IMR-90 (cell line): ENCODE results near the gene MAFB. TPM values are rescaled to one million over a fixed set of nuclear protein-coding genes. Genes with fewer than 3 reads are reported as not detected.

Source experiments
- ATAC-seq: fragments of 200-7000 bp; cut with Tn5 transposase; 2 replicates; pipeline ENCODE4 v1.9.1; 2020; ENCODE audit warnings: low read depth, mild to moderate bottlenecking, moderate library complexity
- BruUV-seq: library from RNA; stranded (reverse); fragments of 400-500 nt; replicated peaks from 2 replicates; lab custom pipeline; 2021; lab: Mats Ljungman, UMichigan
- CTCF ChIA-PET: fragments of 300-600 bp; formaldehyde crosslinking; extraction: SDS; loops from one replicate; lab custom pipeline; 2021; ENCODE audit warnings: antibody characterized with exemption; lab: Yijun Ruan, JAX
- POLR2A ChIA-PET: fragments of 300-600 bp; sonication (Branson Sonifier 250); formaldehyde crosslinking; loops from one replicate; lab custom pipeline; 2022; ENCODE audit warnings: antibody characterized with exemption; ENCODE audit not compliant: unreplicated experiment; lab: Charles Lee
- DNase-seq: peaks from one replicate; pipeline ENCODE4 v3.0.0; 2013
- H2AFZ ChIP-seq: replicated peaks from 2 replicates; pipeline ENCODE3; 2013; ENCODE audit warnings: low read length, mild to moderate bottlenecking; ENCODE audit not compliant: poor library complexity
- H2AK5ac ChIP-seq: 2 replicates; pipeline ENCODE4 v1.6.1; 2013; ENCODE audit warnings: low read depth, low read length, inconsistent platforms
- H2AK9ac ChIP-seq: replicated peaks from 2 replicates; pipeline ENCODE3; 2013; ENCODE audit warnings: mild to moderate bottlenecking, low read depth, low read length, moderate library complexity; ENCODE audit not compliant: poor library complexity
- H2BK120ac ChIP-seq: 2 replicates; pipeline ENCODE4 v1.6.1; 2013; ENCODE audit warnings: low read depth, low read length, inconsistent platforms
- H2BK15ac ChIP-seq: 3 replicates; pipeline ENCODE4 v1.6.1; 2013; ENCODE audit warnings: low read depth, low read length, inconsistent platforms
- H2BK20ac ChIP-seq: 2 replicates; pipeline ENCODE4 v1.6.1; 2013; ENCODE audit warnings: low read depth, mild to moderate bottlenecking, inconsistent platforms, low read length, moderate library complexity
- H2BK5ac ChIP-seq: 2 replicates; pipeline ENCODE4 v1.6.1; 2013; ENCODE audit warnings: mild to moderate bottlenecking, low read depth, low read length, inconsistent platforms; ENCODE audit not compliant: poor library complexity, severe bottlenecking
- H3K14ac ChIP-seq: replicated peaks from 2 replicates; pipeline ENCODE4 v1.6.1; 2013; ENCODE audit warnings: low read depth, low read length, inconsistent platforms
- H3K18ac ChIP-seq: 2 replicates; pipeline ENCODE4 v1.6.1; 2013; ENCODE audit warnings: low read depth, low read length, control low read depth
- H3K23ac ChIP-seq: 2 replicates; pipeline ENCODE4 v1.6.1; 2013; ENCODE audit warnings: low read depth, low read length, inconsistent platforms
- H3K27ac ChIP-seq: 2 replicates; pipeline ENCODE4 v1.5.1; 2013; ENCODE audit warnings: mild to moderate bottlenecking, control low read depth, low read length; ENCODE audit not compliant: insufficient read depth
- H3K27me3 ChIP-seq: 2 replicates; pipeline ENCODE4 v1.6.1; 2013; ENCODE audit warnings: low read length; ENCODE audit not compliant: control insufficient read depth, insufficient read depth
- H3K36me3 ChIP-seq: 2 replicates; pipeline ENCODE4 v1.6.1; 2013; ENCODE audit warnings: low read length, mixed read lengths; ENCODE audit not compliant: control insufficient read depth, insufficient read depth
- H3K4ac ChIP-seq: 2 replicates; pipeline ENCODE4 v1.6.1; 2013; ENCODE audit warnings: low read depth, low read length, inconsistent platforms
- H3K4me1 ChIP-seq: 2 replicates; pipeline ENCODE4 v1.6.1; 2013; ENCODE audit warnings: low read length, mixed read lengths; ENCODE audit not compliant: control insufficient read depth, insufficient read depth
- H3K4me2 ChIP-seq: 2 replicates; pipeline ENCODE4 v1.6.1; 2013; ENCODE audit warnings: low read depth, mild to moderate bottlenecking, control low read depth, low read length, moderate library complexity
- H3K4me3 ChIP-seq: 2 replicates; pipeline ENCODE4 v1.5.1; 2013; ENCODE audit warnings: low read depth, mild to moderate bottlenecking, control low read depth, low read length, moderate library complexity; ENCODE audit not compliant: insufficient read depth
- H3K56ac ChIP-seq: 2 replicates; pipeline ENCODE4 v1.6.1; 2013; ENCODE audit warnings: low read length, inconsistent platforms; ENCODE audit not compliant: insufficient read depth; ENCODE audit errors: extremely low read depth
- H3K79me1 ChIP-seq, 2 experiments: 2 replicates each; pipeline ENCODE4 v1.6.1; 2013; ENCODE audit warnings: low read length in 2 of 2, inconsistent platforms in 1 of 2, low read depth in 1 of 2
- H3K9ac ChIP-seq: 2 replicates; pipeline ENCODE4 v1.6.1; 2013; ENCODE audit warnings: low read depth, low read length, control low read depth
- H3K9me1 ChIP-seq: 2 replicates; pipeline ENCODE4 v1.6.1; 2013; ENCODE audit warnings: low read length, inconsistent platforms; ENCODE audit not compliant: insufficient read depth
- H3K9me3 ChIP-seq: 2 replicates; pipeline ENCODE4 v1.6.1; 2013; ENCODE audit warnings: low read length; ENCODE audit not compliant: control insufficient read depth, insufficient read depth
- H4K20me1 ChIP-seq: 2 replicates; pipeline ENCODE4 v1.6.1; 2013; ENCODE audit warnings: low read length, inconsistent platforms; ENCODE audit not compliant: insufficient read depth
- H4K5ac ChIP-seq: 2 replicates; pipeline ENCODE4 v1.6.1; 2013; ENCODE audit warnings: mild to moderate bottlenecking, low read depth, low read length, control low read depth
- H4K8ac ChIP-seq, 2 experiments: 2 replicates each; pipeline ENCODE4 v1.6.1; 2013; ENCODE audit warnings: low read depth in 2 of 2, low read length in 2 of 2, control low read depth in 1 of 2, inconsistent platforms in 1 of 2
- H4K91ac ChIP-seq: 2 replicates; pipeline ENCODE4 v1.6.1; 2013; ENCODE audit warnings: low read depth, low read length, inconsistent platforms; ENCODE audit not compliant: insufficient read depth
- BHLHE40 ChIP-seq: fragments of 150-350 bp; IDR thresholded peaks from 2 replicates; pipeline ENCODE4 v1.6.1; 2016; ENCODE audit warnings: mild to moderate bottlenecking, low read depth, low read length
- FOS ChIP-seq: fragments of 150-350 bp; IDR thresholded peaks from 2 replicates; pipeline ENCODE4 v1.6.1; 2016; ENCODE audit warnings: low read depth, low read length
- MAFK ChIP-seq: IDR thresholded peaks from 2 replicates; pipeline ENCODE4 v1.6.1; 2012; ENCODE audit warnings: low read depth, low read length, improper control_type of control experiment
- MXI1 ChIP-seq: IDR thresholded peaks from 2 replicates; pipeline ENCODE4 v1.6.1; 2012; ENCODE audit warnings: low read depth, mild to moderate bottlenecking, low read length, moderate library complexity, borderline replicate concordance
- RAD21 ChIP-seq: IDR thresholded peaks from 2 replicates; pipeline ENCODE4 v1.6.1; 2012; ENCODE audit warnings: low read length, improper control_type of control experiment
- RCOR1 ChIP-seq: IDR thresholded peaks from 2 replicates; pipeline ENCODE4 v1.6.1; 2012; ENCODE audit warnings: mild to moderate bottlenecking, low read length, improper control_type of control experiment; ENCODE audit not compliant: insufficient replicate concordance
- WGBS, 2 experiments: methylation state at CpG; one replicate each; pipeline versions ENCODE4 v1.1.5 to v1.1.7; 2013; ENCODE audit warnings: missing lambda C conversion rate in 2 of 2; ENCODE audit not compliant: insufficient read length in 1 of 2; ENCODE audit errors: extremely low coverage in 2 of 2; 5-methylcytosine and 5-hydroxymethylcytosine counted together
- dilution Hi-C: fragments of 300-500 bp; cut with HindIII; formaldehyde crosslinking; loops from one replicate; pipeline ENCODE4 v1.14.3; 2018; ENCODE audit warnings: low sequenced_read_pairs; ENCODE audit not compliant: unreplicated experiment
- in situ Hi-C: fragments of 300-500 bp; cut with MboI; formaldehyde crosslinking; loops from 3 replicates; pipeline ENCODE4 v1.14.3; 2019; ENCODE audit warnings: low sequenced_read_pairs, inconsistent platforms, mixed read lengths
- intact Hi-C: fragments of 100-400 bp; cut with micrococcal nuclease; formaldehyde crosslinking; loops from 2 replicates; pipeline ENCODE4 v1.10.0; 2022
- polyA plus RNA-seq, 3 experiments: library from polyadenylated mRNA; depleted of rRNA; stranded (reverse); fragments of >200 nt; gene quantifications; 2 replicates each; pipeline ENCODE4 v1.2.3, GENCODE V29; 2012; ENCODE audit warnings: low replicate concordance in 1 of 3
- total RNA-seq: library from RNA; depleted of rRNA; stranded (reverse); fragments of >200 nt; gene quantifications from 2 replicates; pipeline ENCODE4 v1.2.3, GENCODE V29; 2012
- TF ChIP-seq, protein P1 (sequence below): fragments of 150-350 bp; IDR thresholded peaks from 2 replicates; pipeline ENCODE4 v1.6.1; 2017; ENCODE audit warnings: mild to moderate bottlenecking, antibody characterized with exemption, low read length, low read depth
- TF ChIP-seq, protein P2 (sequence below): conservative IDR thresholded peaks from 2 replicates; pipeline ENCODE4 v1.5.1; 2012; ENCODE audit warnings: mild to moderate bottlenecking, low read depth, low read length, improper control_type of control experiment

The MAFB gene
- total and polyA plus RNA-seq, 2 of the 4 experiments (the other 2 are of a cell fraction), result 0.07 TPM; not detected in 1

DNA sequence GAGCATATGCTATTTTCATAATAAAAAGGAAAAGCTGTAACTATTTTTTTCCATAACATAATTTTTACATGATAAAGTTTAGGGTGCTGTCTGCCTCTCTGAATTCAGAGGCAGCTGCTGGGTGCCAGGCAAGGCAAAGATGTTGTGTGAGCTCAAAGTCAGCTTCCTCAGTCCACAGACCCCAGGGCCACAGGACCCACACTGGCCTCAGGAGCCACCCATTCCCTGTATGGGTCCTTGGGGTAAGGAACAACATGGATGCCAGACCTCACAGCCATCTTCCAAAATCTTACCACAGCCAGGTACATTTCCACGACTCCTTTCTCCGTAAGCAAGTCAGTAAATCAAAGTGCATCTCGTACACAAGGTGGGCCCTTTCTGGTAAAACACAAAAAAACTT, 16.4 kb upstream of the MAFB start:
- H3K56ac ChIP-seq, result no peak overlapping the region
- no peak overlapping the region for H2AK5ac ChIP-seq
- no peak overlapping the region for H3K4me2 ChIP-seq
- ChIA-PET POLR2A (no interaction called here), CTCF (no interaction called here)
- no peak overlapping the region for H4K91ac ChIP-seq
- no peak overlapping the region for H2BK5ac ChIP-seq
- DNase-seq (no peak), ATAC-seq (no peak)
- dilution Hi-C loops (no loop called here), intact Hi-C loops (no loop called here), in situ Hi-C loops (no loop called here)
- H3K27me3 ChIP-seq, result no peaks in the 10 kb centered on the region; the same call in 1 of the 2 replicates
- no peaks in the 10 kb centered on the region for H3K9me3 ChIP-seq
- no peak overlapping the region for H2BK120ac ChIP-seq
- no peak overlapping the region for H3K4me3 ChIP-seq
- no peak overlapping the region for H3K9ac ChIP-seq
- no peak overlapping the region for H3K23ac ChIP-seq
- H2BK20ac ChIP-seq, result no peak overlapping the region
- H4K20me1 ChIP-seq, result no peaks in the 10 kb centered on the region
- no peak overlapping the region for H4K5ac ChIP-seq
- H3K4me1 ChIP-seq, result no peaks in the 10 kb centered on the region
- H3K9me1 ChIP-seq, result no peaks in the 10 kb centered on the region; the same call in 1 of the 2 replicates
- no peaks in the 10 kb centered on the region for H3K79me1 ChIP-seq
- no peaks in the 10 kb centered on the region for H3K36me3 ChIP-seq
- no peak overlapping the region for H4K8ac ChIP-seq
- no peak overlapping the region for H3K14ac ChIP-seq
- TF ChIP-seq MXI1 (no peak), RCOR1 (no peak), FOS (no peak), BHLHE40 (no peak), MAFK (no peak), RAD21 (no peak)
- TF ChIP-seq, protein P1, sequence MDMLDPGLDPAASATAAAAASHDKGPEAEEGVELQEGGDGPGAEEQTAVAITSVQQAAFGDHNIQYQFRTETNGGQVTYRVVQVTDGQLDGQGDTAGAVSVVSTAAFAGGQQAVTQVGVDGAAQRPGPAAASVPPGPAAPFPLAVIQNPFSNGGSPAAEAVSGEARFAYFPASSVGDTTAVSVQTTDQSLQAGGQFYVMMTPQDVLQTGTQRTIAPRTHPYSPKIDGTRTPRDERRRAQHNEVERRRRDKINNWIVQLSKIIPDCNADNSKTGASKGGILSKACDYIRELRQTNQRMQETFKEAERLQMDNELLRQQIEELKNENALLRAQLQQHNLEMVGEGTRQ, result no peak
- TF ChIP-seq, protein P2, sequence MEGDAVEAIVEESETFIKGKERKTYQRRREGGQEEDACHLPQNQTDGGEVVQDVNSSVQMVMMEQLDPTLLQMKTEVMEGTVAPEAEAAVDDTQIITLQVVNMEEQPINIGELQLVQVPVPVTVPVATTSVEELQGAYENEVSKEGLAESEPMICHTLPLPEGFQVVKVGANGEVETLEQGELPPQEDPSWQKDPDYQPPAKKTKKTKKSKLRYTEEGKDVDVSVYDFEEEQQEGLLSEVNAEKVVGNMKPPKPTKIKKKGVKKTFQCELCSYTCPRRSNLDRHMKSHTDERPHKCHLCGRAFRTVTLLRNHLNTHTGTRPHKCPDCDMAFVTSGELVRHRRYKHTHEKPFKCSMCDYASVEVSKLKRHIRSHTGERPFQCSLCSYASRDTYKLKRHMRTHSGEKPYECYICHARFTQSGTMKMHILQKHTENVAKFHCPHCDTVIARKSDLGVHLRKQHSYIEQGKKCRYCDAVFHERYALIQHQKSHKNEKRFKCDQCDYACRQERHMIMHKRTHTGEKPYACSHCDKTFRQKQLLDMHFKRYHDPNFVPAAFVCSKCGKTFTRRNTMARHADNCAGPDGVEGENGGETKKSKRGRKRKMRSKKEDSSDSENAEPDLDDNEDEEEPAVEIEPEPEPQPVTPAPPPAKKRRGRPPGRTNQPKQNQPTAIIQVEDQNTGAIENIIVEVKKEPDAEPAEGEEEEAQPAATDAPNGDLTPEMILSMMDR, result no peak
- H2BK15ac ChIP-seq, result no peak overlapping the region
- H3K18ac ChIP-seq, result no peak overlapping the region
- BruUV-seq, result no TSS peak
- H3K27ac ChIP-seq, result no peak overlapping the region
- WGBS, 2 experiments, result 37% methylated on average over 3 of the region's 3 CpGs; no CpG with 5 or more reads in 1 of the 2 experiments
- H2AK9ac ChIP-seq, result no peak overlapping the region
- H3K4ac ChIP-seq, result no peak overlapping the region
- no peak overlapping the region for H2AFZ ChIP-seq
